HG03575 (cell line): Measurements from ENCODE around the gene LRRC41.
"Not testable (repeated sequence)": the region's sequence is repeated elsewhere in the genome, so short reads cannot be mapped to it uniquely, and the experiment has no call there.

Source experiments
- ATAC-seq: cut with Tn5 transposase; IDR thresholded peaks from one replicate; pipeline ENCODE4 v1.9.1; 2021; ENCODE audit not compliant: unreplicated experiment, insufficient number of reproducible peaks, low FRiP score; ENCODE audit errors: extremely low read depth

The LRRC41 gene

DNA sequence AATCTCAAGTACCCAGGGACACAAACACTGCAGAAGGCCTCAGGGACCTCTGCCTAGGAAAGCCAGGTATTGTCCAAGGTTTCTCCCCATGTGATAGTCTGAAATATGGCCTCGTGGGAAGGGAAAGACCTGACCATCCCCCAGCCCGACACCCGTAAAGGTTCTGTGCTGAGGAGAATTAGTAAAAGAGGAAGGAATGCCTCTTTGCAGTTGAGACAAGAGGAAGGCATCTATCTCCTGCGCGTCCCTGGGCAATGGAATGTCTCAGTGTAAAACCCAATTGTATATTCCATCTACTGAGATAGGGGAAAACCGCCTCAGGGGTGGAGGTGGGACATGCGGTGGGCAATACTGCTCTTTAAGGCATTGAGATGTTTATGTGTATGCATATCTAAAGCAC, 26.4 kb upstream of the LRRC41 start:
- ATAC-seq, result not testable (repeated sequence)

DNA sequence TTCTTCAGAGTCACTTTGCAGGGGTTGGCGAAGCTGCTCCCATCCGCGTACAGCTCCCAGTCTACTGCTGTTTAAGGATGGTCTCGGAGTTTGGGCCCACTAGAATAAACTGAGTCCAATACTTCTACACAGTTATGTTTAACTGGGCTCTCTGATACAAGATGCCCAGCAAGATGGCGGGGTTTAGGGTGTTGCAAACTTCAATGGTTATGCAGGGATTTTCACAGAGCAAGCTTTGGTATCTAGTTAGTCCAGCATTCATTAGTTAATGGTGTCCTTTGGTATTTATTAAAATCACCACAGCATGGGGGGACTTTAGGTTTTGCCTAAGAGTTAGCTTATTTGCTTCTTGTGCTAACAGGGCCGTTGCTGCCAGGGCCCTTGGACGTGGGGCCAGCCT, 24.8 kb upstream of the LRRC41 start:
- ATAC-seq, result not testable (repeated sequence)

DNA sequence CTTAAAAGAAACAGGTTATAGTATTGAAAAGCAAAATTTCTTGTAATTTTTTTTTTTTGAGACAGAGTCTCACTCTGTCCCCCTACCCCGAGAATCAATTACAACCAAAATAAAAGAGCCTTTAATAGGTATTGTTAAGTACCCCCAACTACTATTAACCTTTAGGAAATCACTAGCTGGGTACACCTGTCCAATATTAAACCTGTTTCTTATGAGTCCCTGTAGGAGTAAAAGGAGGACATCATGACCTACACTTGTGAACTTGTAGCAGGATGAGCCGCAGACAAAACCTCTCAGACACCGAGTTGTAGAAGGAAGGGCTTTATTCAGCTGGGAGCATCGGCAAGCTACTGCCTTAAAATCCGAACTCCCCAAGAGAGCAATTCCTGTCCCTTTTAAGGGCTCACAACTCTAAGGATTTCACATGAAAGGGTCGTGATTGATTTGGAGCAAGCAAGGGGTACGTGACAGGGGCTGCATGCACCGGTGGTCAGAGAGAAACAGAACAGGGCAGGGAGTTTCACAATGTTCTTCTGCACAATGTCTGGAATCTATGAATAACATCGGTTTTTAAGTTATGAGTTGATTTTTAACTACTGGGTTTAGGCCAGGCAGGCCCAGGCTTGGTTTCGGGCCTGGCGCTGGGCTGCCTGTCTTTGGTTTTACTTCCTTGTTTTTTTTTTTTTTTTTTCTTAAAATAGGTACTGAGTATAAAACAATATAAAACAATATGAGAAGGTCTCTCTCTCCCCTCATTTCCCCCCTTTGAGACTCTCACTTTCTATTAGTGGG, 22.1 kb upstream of the LRRC41 start:
- not testable (repeated sequence) for ATAC-seq

DNA sequence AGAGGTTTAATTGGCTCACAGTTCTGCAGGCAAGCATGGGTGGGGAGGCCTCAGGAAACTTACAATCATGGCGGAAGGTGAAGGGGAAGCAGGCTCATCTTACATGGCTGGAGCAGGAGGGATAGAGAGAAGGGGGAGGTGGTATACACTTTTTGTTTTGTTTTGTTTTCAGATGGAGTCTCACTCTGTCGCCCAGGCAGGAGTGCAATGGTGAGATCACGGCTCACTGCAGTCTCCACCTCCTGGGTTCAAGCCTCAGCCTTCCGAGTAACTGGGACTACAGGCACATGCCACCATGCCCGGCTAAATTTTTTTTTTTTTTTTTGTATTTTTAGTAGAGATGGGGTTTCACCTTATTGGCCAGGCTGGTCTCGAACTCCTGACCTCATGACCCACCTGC, 18.8 kb upstream of the LRRC41 start:
- not testable (repeated sequence) for ATAC-seq

DNA sequence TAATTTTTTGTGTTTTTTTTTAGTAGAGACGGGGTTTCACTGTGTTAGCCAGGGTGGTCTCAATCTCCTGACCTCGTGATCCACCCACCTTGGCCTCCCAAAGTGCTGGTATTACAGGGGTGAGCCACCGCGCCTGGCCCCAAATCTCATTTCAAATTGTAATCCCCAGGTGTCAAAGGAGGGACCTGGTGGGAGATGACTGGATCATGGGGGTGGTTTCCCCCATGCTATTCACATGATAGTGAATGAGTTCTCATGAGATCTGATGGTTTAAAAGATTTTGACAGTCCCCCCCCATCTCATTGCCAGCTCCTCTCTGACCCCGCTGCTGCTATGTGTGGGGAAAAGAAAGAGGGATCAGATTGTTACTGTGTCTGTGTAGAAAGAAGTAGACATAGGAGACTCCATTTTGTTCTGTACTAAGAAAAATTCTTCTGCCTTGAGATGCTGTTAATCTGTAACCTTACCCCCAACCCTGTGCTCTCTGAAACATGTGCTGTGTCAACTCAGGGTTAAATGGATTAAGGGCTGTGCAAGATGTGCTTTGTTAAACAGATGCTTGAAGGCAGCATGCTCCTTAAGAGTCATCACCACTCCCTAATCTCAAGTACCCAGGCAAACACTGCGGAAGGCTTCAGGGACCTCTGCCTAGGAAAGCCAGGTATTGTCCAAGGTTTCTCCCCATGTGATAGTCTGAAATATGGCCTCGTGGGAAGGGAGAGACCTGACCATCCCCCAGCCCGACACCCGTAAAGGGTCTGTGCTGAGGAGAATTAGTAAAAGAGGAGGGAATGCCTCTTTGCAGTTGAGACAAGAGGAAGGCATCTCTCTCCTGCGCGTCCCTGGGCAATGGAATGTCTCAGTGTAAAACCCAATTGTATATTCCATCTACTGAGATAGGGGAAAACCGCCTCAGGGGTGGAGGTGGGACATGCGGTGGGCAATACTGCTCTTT, 16.8 kb upstream of the LRRC41 start:
- not testable (repeated sequence) for ATAC-seq

DNA sequence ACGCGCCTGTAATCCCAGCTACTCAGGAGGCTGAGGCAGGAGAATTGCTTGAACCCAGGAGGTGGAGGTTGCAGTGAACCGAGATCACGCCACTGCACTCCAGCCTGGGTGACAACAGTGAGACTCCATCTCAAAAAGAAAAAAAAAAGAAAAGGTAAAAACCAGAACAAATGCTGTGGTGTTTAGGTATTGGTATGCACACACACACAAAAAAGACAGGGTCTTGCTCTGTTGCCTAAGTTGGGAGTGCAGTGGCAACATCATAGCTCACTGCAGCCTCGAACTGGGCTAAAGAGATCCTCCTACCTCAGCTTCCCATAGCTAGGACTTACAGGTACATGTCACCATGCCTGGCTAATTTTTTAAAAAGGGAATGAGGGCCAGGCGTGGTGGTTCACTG, 15.9 kb upstream of the LRRC41 start:
- ATAC-seq, result not testable (repeated sequence)

DNA sequence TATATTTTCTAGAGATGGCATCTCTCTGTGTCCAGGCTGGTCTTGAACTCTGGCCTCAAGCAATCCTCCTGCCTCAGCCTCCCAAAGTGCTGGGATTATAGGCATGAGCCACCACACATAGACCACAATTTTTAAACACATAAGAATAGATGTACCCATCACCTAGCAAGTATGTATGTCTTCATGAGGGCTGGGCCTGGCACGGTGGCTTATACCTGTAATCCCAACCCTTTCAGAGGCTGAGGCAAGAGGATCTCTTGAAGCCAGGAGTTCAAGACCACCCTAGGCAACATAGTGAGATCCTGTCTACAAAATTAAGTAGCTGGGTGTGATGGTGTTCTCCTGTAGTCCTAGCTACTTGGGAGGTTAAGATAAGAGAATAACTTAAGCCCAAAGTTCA, 13.9 kb upstream of the LRRC41 start:
- ATAC-seq, result no peak

DNA sequence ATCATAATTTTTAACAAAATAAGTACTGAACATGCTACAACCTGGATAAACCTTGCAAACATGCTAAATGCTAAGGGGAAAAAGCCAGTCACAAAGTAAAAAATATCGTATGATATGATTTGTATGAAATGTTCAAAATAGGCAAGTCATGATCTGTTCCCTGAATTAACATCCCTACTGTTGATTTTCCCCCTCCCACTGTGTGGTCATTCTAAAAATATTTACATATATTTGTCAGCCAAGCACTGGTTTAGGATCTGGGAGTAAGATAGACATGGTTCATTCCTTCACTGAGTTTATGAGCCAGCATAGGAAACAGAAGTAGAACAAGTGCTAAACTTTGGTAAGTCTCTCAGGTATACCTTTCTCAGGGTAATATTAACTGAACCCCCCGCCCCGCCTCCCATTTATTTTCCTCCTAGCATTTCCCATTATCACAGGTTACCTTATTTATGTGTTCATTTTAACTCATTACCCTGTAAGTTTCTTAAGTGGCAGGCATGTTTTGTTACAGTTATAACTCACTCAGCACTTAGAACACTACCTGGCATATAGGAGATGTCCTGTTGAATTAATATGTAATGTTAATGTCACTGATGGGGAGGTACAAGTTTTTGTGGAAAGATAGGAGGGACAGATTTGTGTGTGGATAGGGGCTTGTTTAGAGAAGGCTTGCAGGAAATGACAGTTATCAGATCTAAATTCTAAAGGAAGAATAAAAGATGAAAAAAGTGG, 12.4 kb upstream of the LRRC41 start:
- ATAC-seq, result no peak

DNA sequence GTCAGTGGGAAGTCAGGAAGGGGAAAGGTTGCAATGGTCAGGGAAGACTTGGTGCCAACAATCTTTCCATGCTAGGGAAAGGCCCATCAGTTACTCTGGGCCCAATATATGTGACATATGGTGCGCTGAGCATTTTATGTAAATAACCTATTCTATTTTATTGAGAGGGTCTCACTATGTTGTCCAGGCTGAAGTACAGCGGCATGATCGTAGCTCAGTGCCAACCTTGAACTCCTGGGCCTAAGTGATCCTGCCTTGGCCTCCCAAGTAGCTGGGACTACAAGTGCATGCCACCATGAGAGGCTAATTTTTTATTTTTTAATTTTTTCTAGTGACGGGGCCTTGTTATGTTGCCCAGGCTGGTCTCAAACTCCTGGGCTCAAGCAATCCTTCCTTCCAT, 6.9 kb upstream of the LRRC41 start:
- no peak for ATAC-seq

DNA sequence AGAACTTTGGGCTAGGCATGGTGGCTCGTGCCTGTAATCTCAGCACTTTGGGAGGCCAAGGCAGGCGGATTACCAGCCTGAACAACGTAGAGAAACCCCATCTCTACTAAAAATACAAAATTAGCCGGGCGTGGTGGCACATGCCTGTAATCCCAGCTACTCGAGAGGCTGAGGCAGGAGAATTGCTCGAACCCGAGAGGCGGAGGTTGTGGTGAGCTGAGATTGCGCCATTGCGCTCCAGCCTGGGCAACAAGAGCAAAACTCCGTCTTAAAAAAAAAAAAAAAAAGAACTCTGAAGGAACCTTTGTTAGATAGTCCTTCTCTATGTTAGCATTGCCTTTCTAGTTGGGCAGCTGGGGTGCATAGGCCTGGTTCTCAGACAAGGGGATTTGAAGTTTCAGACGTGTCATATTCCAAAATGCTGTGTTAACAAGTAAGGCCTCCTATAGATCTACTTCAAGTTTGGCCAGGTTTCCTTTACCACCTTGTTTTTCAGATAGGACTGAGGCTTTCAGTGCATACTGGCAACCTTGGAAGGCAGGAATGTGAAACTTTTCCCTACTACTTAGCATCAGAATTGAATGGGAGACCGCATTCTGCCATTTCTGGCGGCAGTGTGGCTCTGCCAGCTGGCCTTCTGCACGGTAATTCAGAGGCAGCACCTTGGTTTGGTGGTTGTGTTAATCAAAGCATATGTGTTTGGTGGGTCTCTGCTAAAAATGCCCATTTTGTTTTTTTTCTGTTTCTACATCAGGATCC, 6.2 kb upstream of the LRRC41 start:
- ATAC-seq, result no peak

DNA sequence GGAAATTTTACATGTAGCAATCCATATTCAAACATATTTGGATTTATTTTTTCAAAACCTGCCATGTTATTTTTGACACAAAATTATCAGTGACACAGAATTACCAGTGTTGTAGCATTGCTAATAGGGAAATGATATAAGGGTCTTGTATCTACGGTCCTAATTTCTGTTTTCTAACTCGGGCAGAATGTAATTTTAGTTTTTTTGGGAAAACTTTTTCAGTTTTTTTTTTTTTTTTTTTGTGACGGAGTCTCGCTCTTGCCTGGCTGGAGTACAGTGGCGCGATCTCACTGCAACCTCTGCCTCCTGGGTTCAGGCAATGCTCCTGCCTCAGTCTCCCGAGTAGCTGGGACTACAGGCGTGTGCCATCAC, 2.7 kb upstream of the LRRC41 start:
- ATAC-seq, result no peak

DNA sequence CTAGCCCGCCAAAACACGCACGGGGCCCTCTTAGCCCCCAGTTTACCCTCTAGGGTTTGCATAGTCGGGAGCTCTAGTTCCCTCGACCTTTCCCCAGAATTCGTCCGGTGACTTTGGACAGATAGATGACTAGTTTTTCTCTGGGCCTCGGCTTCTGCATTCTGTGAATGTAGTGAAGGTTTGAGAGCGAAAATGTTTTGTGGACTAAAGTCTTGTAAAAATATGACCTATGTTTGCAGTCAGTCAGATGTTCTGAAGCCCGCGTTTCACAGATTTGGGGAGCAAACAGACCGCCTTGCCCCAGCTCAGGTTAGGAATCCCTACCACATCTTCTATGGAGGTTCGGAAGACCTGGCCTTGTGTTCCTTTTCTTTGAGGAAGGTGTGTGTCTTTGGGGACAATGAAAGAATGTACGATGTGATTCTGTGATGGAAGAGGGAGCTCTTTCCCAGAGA, 483 bp upstream of the LRRC41 start:
- ATAC-seq, result no peak

DNA sequence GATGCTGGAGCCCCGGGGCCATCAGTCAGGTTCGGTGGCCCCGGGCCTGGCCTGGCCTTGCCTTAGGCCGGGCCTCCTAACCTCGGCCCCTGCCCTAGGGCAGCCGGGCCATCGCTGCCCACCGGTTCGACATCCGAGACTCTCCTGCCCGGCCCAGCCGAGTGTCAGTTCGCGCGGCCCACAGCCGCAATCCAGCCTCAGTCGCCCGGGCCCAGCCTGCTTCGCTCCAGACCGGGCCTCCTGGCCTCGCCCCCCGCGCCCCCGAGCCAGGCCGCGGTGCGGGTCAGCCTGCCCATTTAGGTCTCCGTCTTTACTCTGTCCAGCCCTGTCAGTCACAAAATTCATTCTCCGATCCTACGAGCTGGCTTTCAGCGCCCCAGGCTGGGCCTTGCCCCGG, 777 bp downstream of the LRRC41 start:
- no peak for ATAC-seq

DNA sequence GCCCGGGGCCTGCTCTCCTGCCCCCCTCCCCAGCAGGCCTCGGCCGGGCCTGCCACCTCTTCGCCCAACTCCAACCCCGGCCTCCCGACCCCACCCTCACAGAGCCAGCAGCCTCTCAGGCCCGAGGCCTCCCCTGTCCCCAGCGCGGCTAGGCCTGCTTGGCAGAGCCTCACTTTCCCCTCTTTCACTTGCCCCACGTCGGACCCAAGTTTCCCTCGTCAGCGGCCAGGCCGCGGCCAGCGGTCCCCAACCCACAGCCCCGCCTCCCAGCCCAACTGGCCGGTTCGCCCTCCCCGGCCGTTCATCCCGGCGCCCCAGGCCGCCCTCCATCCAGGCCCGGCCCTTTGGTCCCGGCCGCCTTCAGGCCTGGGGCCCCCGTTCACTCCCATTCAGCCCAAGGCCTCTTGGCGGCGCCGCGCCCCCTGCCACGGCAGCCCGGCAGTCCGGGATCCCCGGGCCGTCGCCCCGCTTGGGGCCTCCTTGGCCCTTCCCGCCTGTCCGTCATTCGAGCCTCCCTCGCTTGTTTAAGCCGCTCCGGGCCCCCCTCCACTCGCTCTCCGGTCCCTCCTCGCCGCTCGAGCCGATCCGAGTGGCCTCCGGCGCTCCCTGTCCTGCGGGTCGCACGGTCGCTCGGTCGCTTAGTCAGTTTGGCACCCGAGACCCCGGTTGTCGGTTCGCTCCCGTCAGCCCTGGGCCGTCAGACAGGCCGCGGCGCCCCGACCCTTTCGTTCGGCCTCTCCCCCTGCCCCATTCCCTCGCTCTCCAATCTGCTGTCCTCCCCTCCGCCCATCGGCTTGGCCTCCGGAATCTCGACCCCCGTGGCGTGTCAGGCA, 1.4 kb downstream of the LRRC41 start:
- ATAC-seq, result no peak

DNA sequence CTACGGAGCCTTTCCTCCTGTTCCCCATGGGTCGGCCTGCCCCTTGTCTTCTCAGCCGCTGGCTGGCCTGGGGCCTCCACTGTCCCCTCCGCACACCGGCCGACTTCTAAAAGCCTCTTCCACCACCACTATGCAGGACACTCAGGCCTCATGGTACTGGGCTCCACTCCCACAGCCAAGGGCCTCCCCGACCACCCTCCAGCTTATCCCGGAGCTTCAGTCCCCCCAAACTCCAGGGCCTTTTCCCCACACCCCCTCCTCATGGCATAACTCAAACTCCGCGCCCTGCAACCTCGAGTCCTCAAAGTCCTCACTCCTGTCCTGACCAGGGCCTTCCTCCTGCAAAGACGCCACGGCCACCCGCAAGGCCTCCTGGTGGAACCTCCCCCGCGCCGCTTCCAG, 2.0 kb downstream of the LRRC41 start:
- ATAC-seq, result no peak

DNA sequence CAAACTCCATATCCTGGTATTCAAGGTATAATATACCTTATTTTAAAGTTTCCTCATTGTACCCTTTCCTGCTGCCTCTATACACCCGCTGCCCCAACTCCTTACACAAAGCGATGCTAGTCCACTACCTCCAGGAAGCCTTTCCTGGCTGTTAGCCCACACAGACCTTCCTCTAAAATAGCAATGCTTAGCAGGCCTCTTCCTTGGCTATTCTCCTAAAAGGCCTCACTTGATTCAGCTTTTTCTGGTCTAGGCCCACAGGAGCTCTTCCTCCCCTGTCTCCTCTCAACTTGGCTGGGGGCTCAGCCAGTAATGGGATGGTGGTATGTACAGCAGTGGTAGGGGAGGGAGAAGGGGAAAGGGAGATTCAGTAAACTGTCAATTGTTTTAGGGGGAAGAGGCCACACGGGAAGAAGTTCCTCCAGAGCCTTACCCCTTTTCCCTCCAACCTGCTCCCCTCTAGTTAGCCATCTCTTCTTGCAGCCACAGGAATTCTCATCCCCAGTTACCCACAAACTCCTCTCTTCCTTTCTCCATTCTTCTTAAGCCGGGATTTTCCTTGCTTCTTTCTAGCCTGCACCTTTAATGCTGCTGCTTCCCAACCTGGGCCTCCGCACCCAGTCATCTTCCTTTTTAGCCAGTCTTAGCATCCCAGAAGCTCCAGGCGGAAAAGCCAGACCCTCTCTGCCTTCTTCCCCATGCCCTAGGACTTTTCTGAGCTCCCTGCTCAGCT, 2.6 kb downstream of the LRRC41 start:
- no peak for ATAC-seq

DNA sequence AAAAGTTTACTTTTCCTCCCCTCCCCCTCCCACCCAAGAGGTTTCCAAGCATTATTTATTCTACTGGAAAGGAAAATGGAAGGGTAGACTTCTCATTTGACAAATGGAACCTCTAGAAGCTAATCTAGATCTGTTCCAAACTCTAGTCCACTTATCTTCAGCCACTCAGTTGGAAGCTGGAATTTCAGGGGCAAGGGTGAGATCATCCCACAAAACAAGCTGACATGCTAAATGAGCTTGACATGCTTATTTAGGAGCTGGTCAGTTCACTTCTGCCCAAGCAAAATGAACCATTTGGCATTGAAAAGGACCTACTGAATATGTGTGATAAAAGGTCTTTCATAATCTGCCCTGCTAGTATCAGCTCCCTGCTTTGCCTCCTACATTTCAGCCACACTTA, 5.0 kb downstream of the LRRC41 start:
- no peak for ATAC-seq
